Esophagus muscularis mucosa (tissue), 3 donors: ENCODE data around the gene SH2D5.

ENCODE experiments used
- POLR2A ChIP-seq: fragments of 450-650 bp; IDR thresholded peaks from one replicate; pipeline ENCODE4 v1.6.1; 2017; ENCODE audit warnings: antibody characterized with exemption, moderate library complexity, mild to moderate bottlenecking, low read depth
- TF ChIP-seq, protein P1 (sequence below), 3 experiments: fragments of 200-600 bp in 2 of 3; fragments of 450-650 bp in 1 of 3; sonication (generic) in 2 of 3; IDR thresholded peaks; one replicate each; pipeline ENCODE4 v1.5.1; 2017 to 2019; ENCODE audit warnings: antibody characterized with exemption in 3 of 3, mild to moderate bottlenecking in 2 of 3, moderate library complexity in 1 of 3

DNA sequence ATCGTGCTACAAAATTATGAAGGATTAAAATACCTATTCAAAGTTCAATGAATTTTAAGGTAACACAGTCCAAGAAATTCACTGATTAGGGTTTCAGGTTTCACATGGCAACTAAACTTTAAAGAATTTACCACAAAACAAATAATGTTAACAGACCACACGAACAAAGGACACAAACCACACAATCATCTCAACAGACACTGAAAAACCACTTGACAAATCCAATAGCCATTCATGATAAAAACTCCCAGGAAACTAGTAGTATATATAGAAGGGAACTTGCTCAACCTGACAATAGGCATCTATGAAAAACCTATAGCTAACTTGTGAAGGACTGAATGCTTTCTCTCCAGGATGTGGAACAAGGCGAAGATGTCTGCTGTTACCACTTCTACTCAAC lies 21.1 kb upstream of the SH2D5 start:
- TF ChIP-seq, protein P1, sequence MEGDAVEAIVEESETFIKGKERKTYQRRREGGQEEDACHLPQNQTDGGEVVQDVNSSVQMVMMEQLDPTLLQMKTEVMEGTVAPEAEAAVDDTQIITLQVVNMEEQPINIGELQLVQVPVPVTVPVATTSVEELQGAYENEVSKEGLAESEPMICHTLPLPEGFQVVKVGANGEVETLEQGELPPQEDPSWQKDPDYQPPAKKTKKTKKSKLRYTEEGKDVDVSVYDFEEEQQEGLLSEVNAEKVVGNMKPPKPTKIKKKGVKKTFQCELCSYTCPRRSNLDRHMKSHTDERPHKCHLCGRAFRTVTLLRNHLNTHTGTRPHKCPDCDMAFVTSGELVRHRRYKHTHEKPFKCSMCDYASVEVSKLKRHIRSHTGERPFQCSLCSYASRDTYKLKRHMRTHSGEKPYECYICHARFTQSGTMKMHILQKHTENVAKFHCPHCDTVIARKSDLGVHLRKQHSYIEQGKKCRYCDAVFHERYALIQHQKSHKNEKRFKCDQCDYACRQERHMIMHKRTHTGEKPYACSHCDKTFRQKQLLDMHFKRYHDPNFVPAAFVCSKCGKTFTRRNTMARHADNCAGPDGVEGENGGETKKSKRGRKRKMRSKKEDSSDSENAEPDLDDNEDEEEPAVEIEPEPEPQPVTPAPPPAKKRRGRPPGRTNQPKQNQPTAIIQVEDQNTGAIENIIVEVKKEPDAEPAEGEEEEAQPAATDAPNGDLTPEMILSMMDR (IDR thresholded peaks at IDR 0.05): no peak
- no peak for TF ChIP-seq POLR2A
